Adrenal gland (tissue), 12 donors: ENCODE results near the gene MIEF1. TPM values are rescaled to one million over a fixed set of nuclear protein-coding genes. Genes with fewer than 3 reads are reported as not detected.

Experiments used
- DNase-seq, 7 donors: peaks; one replicate each; pipeline ENCODE4 v3.0.0-alpha.2; 2019 to 2020
- H3K27ac ChIP-seq, 5 donors: fragments of 200-600 bp; sonication (generic) in 4 of 5; 1 replicate in 3 of 5; 2 replicates in 2 of 5; pipeline versions ENCODE4 v1.5.1 to v1.8.0; 2016 to 2020; ENCODE audit warnings: mild to moderate bottlenecking in 1 of 5
- H3K27me3 ChIP-seq: fragments of 200-600 bp; 2 replicates; pipeline ENCODE4 v1.8.0; 2021
- H3K36me3 ChIP-seq, 2 donors: fragments of 200-600 bp; replicated peaks in 1 of 2; 1 replicate in 1 of 2; 2 replicates in 1 of 2; pipeline versions ENCODE4 v1.5.1 to v1.8.0; 2018 to 2022
- H3K4me1 ChIP-seq, 2 donors: fragments of 200-600 bp; replicated peaks in 1 of 2; 1 replicate in 1 of 2; 2 replicates in 1 of 2; pipeline versions ENCODE4 v1.5.1 to v1.8.0; 2018 to 2021
- H3K4me3 ChIP-seq, 4 donors: fragments of 200-600 bp; sonication (generic) in 3 of 4; one replicate each; pipeline ENCODE4 v1.5.1; 2016 to 2018
- H3K9me3 ChIP-seq, 3 donors: fragments of 200-600 bp; sonication (generic) in 1 of 3; replicated peaks in 1 of 3; 1 replicate in 2 of 3; 2 replicates in 1 of 3; pipeline versions ENCODE4 v1.5.1 to v1.8.0; 2016 to 2021
- CTCF ChIP-seq, 6 experiments: fragments of 450-650 bp in 4 of 6; fragments of 200-600 bp in 2 of 6; sonication (generic) in 1 of 6; IDR thresholded peaks; 1 replicate in 5 of 6; 2 replicates in 1 of 6; pipeline versions ENCODE4 v1.5.1 to v1.8.0; 2016 to 2021; ENCODE audit warnings: antibody characterized with exemption in 6 of 6, mild to moderate bottlenecking in 2 of 6, moderate library complexity in 1 of 6
- POLR2A ChIP-seq, 2 donors: fragments of 450-650 bp; IDR thresholded peaks; one replicate each; pipeline ENCODE4 v1.6.1; 2017; ENCODE audit warnings: antibody characterized with exemption in 2 of 2, mild to moderate bottlenecking in 2 of 2, moderate library complexity in 1 of 2
- WGBS, 4 donors: extraction: QIAGEN DNeasy Blood & Tissue Kit in 2 of 4; methylation state at CpG; one replicate each; pipeline versions ENCODE4 v1.1.5 to v1.1.7; 2013 to 2017; 5-methylcytosine and 5-hydroxymethylcytosine counted together
- intact Hi-C, 2 donors: fragments of 100-400 bp; cut with DNase I; formaldehyde crosslinking; loops; one replicate each; pipeline versions ENCODE4 v1.14.1 to v1.15.0; 2022 to 2023
- polyA plus RNA-seq, 3 donors: library from polyadenylated mRNA; stranded (reverse); fragments of 200-250 nt in 2 of 3; fragments of 350-450 nt in 1 of 3; fragmentation: Illumina TruSeq in 1 of 3; extraction: RNeasy Lipid Tissue Mini Kit (QIAGEN cat#74804) in 1 of 3; gene quantifications; one replicate each; pipeline ENCODE4 v1.2.3, GENCODE V29; 2013 to 2014
- total RNA-seq, 9 donors: library from RNA; depleted of rRNA in 4 of 9; stranded (reverse); fragments of >200 nt in 4 of 9; fragments of 120-200 nt in 1 of 9; fragmentation: NEBNext Ultra II Directional in 1 of 9; extraction: Animal tissue kit (Norgen Biotek cat#: 25700) in 1 of 9; gene quantifications; one replicate each; pipeline versions ENCODE4 v1.1.0 to v1.2.4, GENCODE V29; 2013 to 2023
- donor health status: healthy with polysubstance abuse.
- donor health status: Bipolar disorder and iron deficiency.
- donor health status: DM: yes; HTN: yes; CAD: no.
- donor health status: DM: no; HTN: no; CAD: no.
- donor health status: DM: no; HTN: no; CAD: no.
- donor health status: DM: yes; HTN: yes; CAD: no.

The MIEF1 gene
- total and polyA plus RNA-seq, 12 donors = 5.1 to 44.2 (median 26.7) TPM

GRCh38 chr22:39469326-39469680 lies 32.8 kb upstream of the MIEF1 start:
- H3K27me3 ChIP-seq = no peaks in the 10 kb centered on the region
- H3K4me1 ChIP-seq = peaks cover 0 to 21% of the 10 kb centered on the region in 2 donors
- intact Hi-C loops = no loop called here
- H3K9me3 ChIP-seq = no peaks in the 10 kb centered on the region
- WGBS, 4 donors = 48 to 95% (median 86%) methylated on average over 2 to 6 of the region's 6 CpGs
- no peak overlapping the region for H3K4me3 ChIP-seq
- peak overlapping the region in 1 of 5 donors; percentile 81 for H3K27ac ChIP-seq
- TF ChIP-seq POLR2A (IDR thresholded peaks at IDR 0.05) = no peak
- no peak for TF ChIP-seq CTCF (IDR thresholded peaks at IDR 0.05)
- no peak for DNase-seq
- H3K36me3 ChIP-seq = no peaks in the 10 kb centered on the region

GRCh38 chr22:39469681-39470450 lies 32.2 kb upstream of the MIEF1 start:
- TF ChIP-seq POLR2A (IDR thresholded peaks at IDR 0.05) (no peak), CTCF (IDR thresholded peaks at IDR 0.05) (no peak)
- H3K27me3 ChIP-seq = no peaks in the 10 kb centered on the region
- H3K4me1 ChIP-seq = peaks cover 0 to 21% of the 10 kb centered on the region in 2 donors
- no peaks in the 10 kb centered on the region for H3K36me3 ChIP-seq
- no peak overlapping the region for H3K4me3 ChIP-seq
- no peaks in the 10 kb centered on the region for H3K9me3 ChIP-seq
- DNase-seq = no peak
- WGBS, 4 donors = 73 to 84% (median 80%) methylated on average over 13 to 26 of the region's 26 CpGs
- intact Hi-C loops = loop anchor here in 1 of 2 donors (10.0 kb wide), 1 partner anchor 545 kb away; no protein-coding TSS in a partner anchor
- H3K27ac ChIP-seq = peak overlapping the region in 1 of 5 donors; percentile 81

- Histone ChIP-seq H3K4me3 (no peak overlapping the region), H3K4me1 (peaks cover 0 to 19% of the 10 kb centered on the region in 2 donors), H3K27ac (peak overlapping the region in 3 of 5 donors; percentile 15 to 81 (median 52)), H3K36me3 (no peaks in the 10 kb centered on the region), H3K27me3 (no peaks in the 10 kb centered on the region), H3K9me3 (no peaks in the 10 kb centered on the region)
- TF ChIP-seq POLR2A (IDR thresholded peaks at IDR 0.05) (no peak), CTCF (IDR thresholded peaks at IDR 0.05) (no peak)
- no peak for DNase-seq
- 70 to 81% (median 70%) methylated on average over 10 to 16 of the region's 16 CpGs for whole genome bisulfite sequencing, 4 donors
- intact Hi-C loops = loop anchor here in 1 of 2 donors (10.0 kb wide), 1 partner anchor 544 kb away; no protein-coding TSS in a partner anchor
Measured at GRCh38 chr22:39470451-39471291, 31.4 kb upstream of the MIEF1 start.
